ENCODE results near the gene IRF4. TPM values are rescaled to one million over a fixed set of nuclear protein-coding genes. Genes with fewer than 3 reads are reported as not detected.
"Not testable (repeated sequence)": the region's sequence is repeated elsewhere in the genome, so short reads cannot be mapped to it uniquely, and the experiment has no call there.

The IRF4 gene
- total and polyA plus RNA-seq, 4 donors: 0.11 to 1.0 (median 0.42) TPM

DNA sequence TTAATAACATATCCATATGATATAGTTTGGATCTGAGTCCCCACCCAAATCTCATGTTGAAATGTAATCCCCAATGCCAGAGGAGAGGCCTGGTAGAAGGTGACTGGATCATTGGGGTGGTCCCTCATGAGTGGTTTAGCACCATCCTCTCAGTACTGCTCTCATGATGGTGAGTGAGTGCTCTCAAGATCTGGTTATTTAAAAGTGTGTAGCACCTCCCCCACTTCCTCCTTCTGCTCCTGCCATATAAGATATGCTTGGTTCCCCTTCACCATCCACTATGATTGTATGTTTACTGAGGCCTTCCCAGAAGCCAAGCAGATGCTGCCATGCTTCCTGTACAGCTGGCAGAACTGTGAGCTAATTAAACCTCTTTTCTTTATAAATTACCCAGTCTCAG is 22.9 kb downstream of the IRF4 start:
- Histone ChIP-seq H3K4me3 (ENCODE audit: low read depth, low read length) (no peak overlapping the region), H3K27ac (ENCODE audit: low read depth, low read length) (no peak overlapping the region), H3K27me3 (ENCODE audit: control insufficient read depth, insufficient read depth, low read length) (no peaks in the 10 kb centered on the region), H3K36me3 (ENCODE audit: control insufficient read depth, insufficient read depth, low read length) (no peaks in the 10 kb centered on the region), H3K9me3 (ENCODE audit: control insufficient read depth, insufficient read depth, low read length) (peaks cover 7% of the 10 kb centered on the region), H3K4me1 (ENCODE audit: control insufficient read depth, insufficient read depth, low read length) (no peaks in the 10 kb centered on the region)
- DNase-seq (ENCODE audit: low read depth in 4 of 6, low spot score in 6 of 6): no peak

DNA sequence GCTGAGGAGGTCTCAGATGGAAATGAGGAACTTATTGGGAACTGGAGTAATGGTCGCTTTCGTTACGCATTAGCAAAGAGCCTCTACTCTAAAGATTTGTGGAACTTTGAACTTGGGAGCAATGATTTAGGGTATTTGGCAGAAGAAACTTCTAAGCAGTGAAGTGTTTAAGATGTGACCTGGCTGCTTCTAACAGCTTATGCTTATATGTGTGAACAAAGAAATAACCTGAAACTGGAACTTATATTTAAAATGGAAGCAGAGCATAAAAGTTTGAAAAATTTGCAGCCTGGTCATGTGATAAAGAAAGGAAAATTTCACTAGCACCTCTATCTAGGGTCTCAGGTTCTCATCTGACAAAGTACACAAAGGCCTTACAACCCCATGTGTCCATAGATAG is 23.5 kb downstream of the IRF4 start:
- H3K9me3 ChIP-seq (ENCODE audit: control insufficient read depth, insufficient read depth, low read length): peaks cover 7% of the 10 kb centered on the region
- no peaks in the 10 kb centered on the region for H3K27me3 ChIP-seq (ENCODE audit: control insufficient read depth, insufficient read depth, low read length)
- WGBS (ENCODE audit: insufficient coverage): 93% methylated on average over 3 of the region's 3 CpGs
- no peak for DNase-seq (ENCODE audit: low read depth in 4 of 6, low spot score in 6 of 6)
- no peaks in the 10 kb centered on the region for H3K36me3 ChIP-seq (ENCODE audit: control insufficient read depth, insufficient read depth, low read length)
- H3K4me3 ChIP-seq (ENCODE audit: low read depth, low read length): no peak overlapping the region
- H3K27ac ChIP-seq (ENCODE audit: low read depth, low read length): no peak overlapping the region
- no peaks in the 10 kb centered on the region for H3K4me1 ChIP-seq (ENCODE audit: control insufficient read depth, insufficient read depth, low read length)

DNA sequence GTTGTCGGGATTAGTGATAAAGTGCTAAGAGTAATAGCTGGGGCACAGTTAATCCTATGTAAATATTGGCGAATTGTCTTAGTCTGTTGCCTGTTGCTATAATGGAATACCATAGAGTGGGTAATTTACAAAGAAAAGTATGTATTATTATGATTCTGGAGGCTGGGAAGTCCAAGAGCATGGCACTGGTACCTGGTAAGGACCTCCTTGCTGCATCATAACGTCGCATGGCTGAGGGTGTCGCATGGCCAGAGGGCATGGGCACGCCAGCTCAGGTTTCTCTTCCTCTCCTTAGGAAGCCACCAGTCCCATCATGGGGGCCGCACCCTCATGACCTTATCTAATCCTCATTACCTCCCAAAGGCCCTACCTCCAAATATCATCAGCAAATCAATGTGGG is 29.7 kb downstream of the IRF4 start:
- no peaks in the 10 kb centered on the region for H3K36me3 ChIP-seq (ENCODE audit: control insufficient read depth, insufficient read depth, low read length)
- 92% methylated on average over 6 of the region's 7 CpGs for WGBS (ENCODE audit: insufficient coverage)
- no peak for DNase-seq (ENCODE audit: low read depth in 4 of 6, low spot score in 6 of 6)
- no peak overlapping the region for H3K4me3 ChIP-seq (ENCODE audit: low read depth, low read length)
- no peak overlapping the region for H3K27ac ChIP-seq (ENCODE audit: low read depth, low read length)
- no peaks in the 10 kb centered on the region for H3K9me3 ChIP-seq (ENCODE audit: control insufficient read depth, insufficient read depth, low read length)
- no peaks in the 10 kb centered on the region for H3K4me1 ChIP-seq (ENCODE audit: control insufficient read depth, insufficient read depth, low read length)
- no peaks in the 10 kb centered on the region for H3K27me3 ChIP-seq (ENCODE audit: control insufficient read depth, insufficient read depth, low read length)

DNA sequence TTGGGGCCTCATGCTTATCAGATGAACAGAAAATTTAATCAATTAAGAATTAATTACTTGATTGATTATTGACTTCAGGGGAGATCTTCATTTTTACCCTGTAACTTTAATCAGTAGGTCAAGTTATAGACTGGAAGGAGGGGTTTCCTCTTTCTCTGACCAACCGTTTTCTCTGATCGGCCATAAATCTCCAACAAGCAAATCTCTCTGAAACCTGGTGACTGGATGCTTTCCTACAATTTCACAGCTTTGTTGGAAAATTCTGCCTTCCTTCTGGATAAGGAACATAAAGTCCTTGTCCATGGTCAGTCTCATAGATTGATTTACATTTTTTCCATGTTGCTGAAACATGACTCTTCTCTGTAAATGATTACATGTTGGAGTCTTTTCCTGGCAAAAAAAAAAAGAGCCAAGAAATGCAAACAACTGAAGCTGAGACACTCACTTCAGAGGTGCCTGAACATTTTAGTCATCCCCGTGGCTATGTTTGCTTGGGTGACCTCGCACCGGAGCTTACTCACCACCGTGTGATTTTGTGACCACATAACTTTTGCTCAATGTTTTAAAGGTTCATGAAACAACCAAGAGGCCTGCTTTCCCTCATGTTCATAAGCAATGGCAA is 31.0 kb downstream of the IRF4 start:
- no peak for DNase-seq (ENCODE audit: low read depth in 4 of 6, low spot score in 6 of 6)
- H3K4me3 ChIP-seq (ENCODE audit: low read depth, low read length): no peak overlapping the region
- H3K27ac ChIP-seq (ENCODE audit: low read depth, low read length): no peak overlapping the region
- 87% methylated on average over 4 of the region's 6 CpGs for WGBS (ENCODE audit: insufficient coverage)
- no peaks in the 10 kb centered on the region for H3K4me1 ChIP-seq (ENCODE audit: control insufficient read depth, insufficient read depth, low read length)
- no peaks in the 10 kb centered on the region for H3K27me3 ChIP-seq (ENCODE audit: control insufficient read depth, insufficient read depth, low read length)
- no peaks in the 10 kb centered on the region for H3K36me3 ChIP-seq (ENCODE audit: control insufficient read depth, insufficient read depth, low read length)
- H3K9me3 ChIP-seq (ENCODE audit: control insufficient read depth, insufficient read depth, low read length): no peaks in the 10 kb centered on the region

DNA sequence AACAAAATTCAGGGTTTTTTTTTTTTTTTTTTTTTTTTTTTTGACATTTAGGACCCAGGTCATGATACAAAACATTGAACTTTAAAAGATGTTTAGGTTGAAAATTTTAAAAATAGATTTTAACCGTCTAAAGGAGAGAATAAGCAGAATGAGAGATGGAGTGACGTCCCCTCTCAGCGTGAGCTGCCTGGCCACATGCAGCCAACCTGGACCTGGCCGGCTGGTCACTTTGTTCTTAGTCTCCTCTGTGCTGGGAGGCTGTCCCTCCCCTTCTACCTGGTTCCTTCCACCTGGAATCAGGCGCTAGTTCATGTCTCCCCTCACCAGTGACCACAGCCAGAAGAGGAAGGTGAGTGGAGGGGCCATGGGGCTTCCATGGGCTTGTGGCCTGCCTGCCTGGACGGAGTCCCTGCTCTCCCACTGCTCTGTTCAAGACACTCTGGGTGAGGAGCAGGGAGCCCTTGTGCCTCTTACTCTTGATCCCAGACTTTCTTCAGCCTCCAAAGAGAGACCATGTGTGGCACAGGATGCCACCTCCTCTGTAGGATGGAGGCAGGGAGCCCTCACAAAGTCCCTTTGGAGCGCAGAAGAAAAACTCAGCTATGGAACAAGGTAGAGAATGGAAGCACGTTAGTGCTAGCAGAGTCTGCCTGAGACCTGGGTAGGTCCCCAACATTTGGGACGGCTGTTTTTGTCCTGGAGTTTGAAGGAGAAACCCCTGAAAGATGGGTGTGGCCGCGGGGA is 31.7 kb downstream of the IRF4 start:
- Histone ChIP-seq H3K27ac (ENCODE audit: low read depth, low read length) (no peak overlapping the region), H3K36me3 (ENCODE audit: control insufficient read depth, insufficient read depth, low read length) (no peaks in the 10 kb centered on the region), H3K27me3 (ENCODE audit: control insufficient read depth, insufficient read depth, low read length) (no peaks in the 10 kb centered on the region), H3K9me3 (ENCODE audit: control insufficient read depth, insufficient read depth, low read length) (no peaks in the 10 kb centered on the region), H3K4me3 (ENCODE audit: low read depth, low read length) (no peak overlapping the region), H3K4me1 (ENCODE audit: control insufficient read depth, insufficient read depth, low read length) (no peaks in the 10 kb centered on the region)
- no peak for DNase-seq (ENCODE audit: low read depth in 4 of 6, low spot score in 6 of 6)
- WGBS (ENCODE audit: insufficient coverage): 91% methylated on average over 9 of the region's 11 CpGs

DNA sequence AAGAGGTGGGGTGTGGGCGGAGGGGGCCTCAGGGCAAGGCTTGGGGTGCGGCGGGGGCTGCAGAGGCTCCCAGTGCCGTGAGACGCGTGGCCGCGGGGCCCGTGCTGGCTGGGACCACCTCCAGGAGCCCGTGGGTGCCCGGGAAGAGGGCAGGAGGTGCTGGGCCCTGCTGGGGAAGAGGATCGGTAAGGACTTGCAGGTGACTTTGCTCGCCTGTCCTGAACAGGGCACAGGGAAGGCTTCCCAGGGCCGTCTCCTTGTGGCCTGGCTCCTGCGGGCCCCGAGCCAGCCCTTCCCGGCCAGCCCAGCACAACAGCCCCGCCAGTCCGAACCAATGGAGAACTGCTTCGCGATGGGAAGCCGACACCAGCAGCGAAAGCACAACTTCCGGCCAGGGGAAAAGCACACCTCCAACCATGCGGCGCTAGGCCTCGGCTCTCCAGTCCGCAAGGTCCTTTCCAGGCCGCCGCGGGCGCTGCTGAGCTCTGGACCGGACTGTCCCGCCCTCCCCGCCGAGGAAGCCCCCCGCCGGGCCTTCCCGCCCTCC is 32.3 kb downstream of the IRF4 start:
- no peaks in the 10 kb centered on the region for H3K9me3 ChIP-seq (ENCODE audit: control insufficient read depth, insufficient read depth, low read length)
- 96% methylated on average over 24 of the region's 39 CpGs for WGBS (ENCODE audit: insufficient coverage)
- DNase-seq (ENCODE audit: low read depth in 4 of 6, low spot score in 6 of 6): no peak

DNA sequence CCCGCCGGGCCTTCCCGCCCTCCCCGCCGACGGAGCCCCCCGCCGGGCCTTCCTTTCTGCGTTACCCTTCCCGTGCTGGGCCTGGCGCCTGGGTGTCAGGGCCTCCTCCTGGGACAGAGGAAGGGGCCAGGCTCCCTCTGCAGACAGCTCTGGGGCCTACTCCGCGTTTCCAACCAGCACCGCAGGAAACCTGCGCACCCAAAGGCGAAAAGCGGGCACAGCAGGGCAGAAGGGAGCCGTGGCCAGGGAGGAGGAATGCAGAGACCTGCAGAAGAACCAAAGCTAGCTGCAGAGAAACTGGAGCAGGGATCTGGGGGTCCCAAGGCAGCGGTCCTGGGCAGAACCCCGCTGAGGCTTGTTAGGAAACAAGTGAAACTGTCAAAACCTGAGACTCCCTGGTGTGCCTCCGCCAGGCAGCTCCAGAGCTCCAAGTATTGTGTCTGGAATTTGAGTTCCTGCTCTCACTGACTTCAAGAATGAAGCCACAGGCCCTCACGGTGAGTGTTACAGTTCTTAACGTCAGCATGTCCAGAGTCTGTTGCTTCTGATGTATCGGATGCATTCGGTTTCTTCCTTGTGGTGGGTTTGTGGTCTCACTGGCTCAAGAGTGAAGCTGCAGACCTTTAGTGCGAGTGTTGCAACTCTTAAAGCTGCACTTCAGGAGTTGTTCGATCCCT is 33.3 kb downstream of the IRF4 start:
- no peaks in the 10 kb centered on the region for H3K4me1 ChIP-seq (ENCODE audit: control insufficient read depth, insufficient read depth, low read length)
- WGBS (ENCODE audit: insufficient coverage): 92% methylated on average over 25 of the region's 27 CpGs
- H3K27me3 ChIP-seq (ENCODE audit: control insufficient read depth, insufficient read depth, low read length): no peaks in the 10 kb centered on the region
- H3K4me3 ChIP-seq (ENCODE audit: low read depth, low read length): no peak overlapping the region
- H3K9me3 ChIP-seq (ENCODE audit: control insufficient read depth, insufficient read depth, low read length): no peaks in the 10 kb centered on the region
- H3K36me3 ChIP-seq (ENCODE audit: control insufficient read depth, insufficient read depth, low read length): no peaks in the 10 kb centered on the region
- no peak for DNase-seq (ENCODE audit: low read depth in 4 of 6, low spot score in 6 of 6)
- no peak overlapping the region for H3K27ac ChIP-seq (ENCODE audit: low read depth, low read length)

More for the DNA sequence above, 32.3 kb downstream of the IRF4 start:
- no peaks in the 10 kb centered on the region for H3K27me3 ChIP-seq (ENCODE audit: control insufficient read depth, insufficient read depth, low read length)
- H3K4me3 ChIP-seq (ENCODE audit: low read depth, low read length): no peak overlapping the region
- H3K27ac ChIP-seq (ENCODE audit: low read depth, low read length): no peak overlapping the region
- H3K4me1 ChIP-seq (ENCODE audit: control insufficient read depth, insufficient read depth, low read length): no peaks in the 10 kb centered on the region
- H3K36me3 ChIP-seq (ENCODE audit: control insufficient read depth, insufficient read depth, low read length): no peaks in the 10 kb centered on the region

DNA sequence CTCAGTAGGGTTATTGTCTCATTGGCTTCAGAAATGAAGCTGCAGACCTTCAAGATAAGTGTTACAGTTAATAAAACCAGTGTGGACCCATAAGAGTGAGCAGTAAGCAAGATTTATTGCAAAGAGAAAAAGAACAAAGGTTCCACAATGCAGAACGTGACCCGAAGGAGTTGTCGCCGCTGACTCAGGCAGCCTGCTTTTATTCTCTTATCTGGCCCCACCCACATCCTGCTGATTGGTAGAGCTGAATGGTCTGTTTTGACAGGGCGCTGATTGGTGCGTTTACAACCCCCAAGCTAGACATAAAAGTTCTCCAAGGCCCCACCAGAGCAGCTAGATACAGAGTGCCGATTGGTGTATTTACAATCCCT is 33.9 kb downstream of the IRF4 start:
- not testable (repeated sequence) for H3K4me3 ChIP-seq (ENCODE audit: low read depth, low read length); H3K4me1 ChIP-seq (ENCODE audit: control insufficient read depth, insufficient read depth, low read length); H3K27ac ChIP-seq (ENCODE audit: low read depth, low read length); H3K9me3 ChIP-seq (ENCODE audit: control insufficient read depth, insufficient read depth, low read length); DNase-seq (ENCODE audit: low read depth in 4 of 6, low spot score in 6 of 6); H3K27me3 ChIP-seq (ENCODE audit: control insufficient read depth, insufficient read depth, low read length); H3K36me3 ChIP-seq (ENCODE audit: control insufficient read depth, insufficient read depth, low read length)
- WGBS (ENCODE audit: insufficient coverage): 89% methylated on average over 5 of the region's 7 CpGs

DNA sequence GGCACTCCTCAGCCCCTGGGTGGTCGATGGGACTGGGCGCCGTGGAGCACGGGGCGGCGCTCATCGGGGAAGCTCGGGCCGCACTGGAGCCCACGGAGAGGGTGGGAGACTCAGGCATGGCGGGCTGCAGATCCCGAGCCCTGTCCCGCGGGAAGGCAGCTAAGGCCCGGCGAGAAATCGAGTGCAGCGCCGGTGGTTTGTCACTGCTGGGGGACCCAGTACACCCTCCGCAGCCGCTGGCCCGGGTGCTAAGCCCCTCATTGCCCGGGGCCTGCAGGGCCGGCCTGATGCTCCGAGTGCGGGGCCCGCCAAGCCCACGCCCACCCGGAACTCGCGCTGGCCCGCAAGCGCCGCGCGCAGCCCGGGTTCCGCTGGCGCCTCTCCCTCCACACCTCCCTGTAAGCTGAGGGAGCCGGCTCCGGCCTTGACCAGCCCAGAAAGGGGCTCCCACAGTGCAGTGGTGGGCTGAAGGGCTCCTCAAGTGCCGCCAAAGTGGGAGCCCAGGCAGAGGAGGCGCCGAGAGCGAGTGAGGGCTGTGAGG is 34.7 kb downstream of the IRF4 start:
- H3K36me3 ChIP-seq (ENCODE audit: control insufficient read depth, insufficient read depth, low read length); H3K27ac ChIP-seq (ENCODE audit: low read depth, low read length); H3K27me3 ChIP-seq (ENCODE audit: control insufficient read depth, insufficient read depth, low read length); DNase-seq (ENCODE audit: low read depth in 4 of 6, low spot score in 6 of 6); H3K4me1 ChIP-seq (ENCODE audit: control insufficient read depth, insufficient read depth, low read length); H3K9me3 ChIP-seq (ENCODE audit: control insufficient read depth, insufficient read depth, low read length); H3K4me3 ChIP-seq (ENCODE audit: low read depth, low read length): not testable (repeated sequence)
- WGBS (ENCODE audit: insufficient coverage): 90% methylated on average over 39 of the region's 45 CpGs

Data from spinal cord (tissue), 10 donors.